ENCODE results near the gene CTNNA2.

DNA sequence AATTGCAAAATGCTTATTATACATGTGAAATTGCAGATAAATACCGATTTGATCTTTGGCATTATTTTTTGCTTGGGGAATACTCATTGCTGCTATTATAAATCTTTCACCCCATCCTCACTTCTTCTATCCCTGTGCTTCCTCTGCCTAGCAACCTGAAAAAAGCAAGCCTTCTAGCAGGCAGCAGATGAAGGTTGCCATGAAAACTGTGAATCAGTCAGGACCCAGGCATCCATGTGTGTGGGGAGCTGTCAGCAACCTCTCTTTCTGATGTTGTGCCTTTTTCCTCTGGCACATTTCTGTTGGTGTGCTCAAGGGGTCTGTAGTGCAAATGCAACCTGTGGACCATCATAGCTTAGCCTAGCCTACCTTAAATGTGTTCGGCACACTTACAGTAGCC, 427.5 kb downstream of the CTNNA2 start:
- TF ChIP-seq, protein P1, sequence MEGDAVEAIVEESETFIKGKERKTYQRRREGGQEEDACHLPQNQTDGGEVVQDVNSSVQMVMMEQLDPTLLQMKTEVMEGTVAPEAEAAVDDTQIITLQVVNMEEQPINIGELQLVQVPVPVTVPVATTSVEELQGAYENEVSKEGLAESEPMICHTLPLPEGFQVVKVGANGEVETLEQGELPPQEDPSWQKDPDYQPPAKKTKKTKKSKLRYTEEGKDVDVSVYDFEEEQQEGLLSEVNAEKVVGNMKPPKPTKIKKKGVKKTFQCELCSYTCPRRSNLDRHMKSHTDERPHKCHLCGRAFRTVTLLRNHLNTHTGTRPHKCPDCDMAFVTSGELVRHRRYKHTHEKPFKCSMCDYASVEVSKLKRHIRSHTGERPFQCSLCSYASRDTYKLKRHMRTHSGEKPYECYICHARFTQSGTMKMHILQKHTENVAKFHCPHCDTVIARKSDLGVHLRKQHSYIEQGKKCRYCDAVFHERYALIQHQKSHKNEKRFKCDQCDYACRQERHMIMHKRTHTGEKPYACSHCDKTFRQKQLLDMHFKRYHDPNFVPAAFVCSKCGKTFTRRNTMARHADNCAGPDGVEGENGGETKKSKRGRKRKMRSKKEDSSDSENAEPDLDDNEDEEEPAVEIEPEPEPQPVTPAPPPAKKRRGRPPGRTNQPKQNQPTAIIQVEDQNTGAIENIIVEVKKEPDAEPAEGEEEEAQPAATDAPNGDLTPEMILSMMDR (IDR thresholded peaks at IDR 0.05) = no peak
- no peak for TF ChIP-seq POLR2AphosphoS5 (IDR thresholded peaks at IDR 0.05; ENCODE audit: low read depth, low read length)

All from Panc1 (cell line).